Memory B cell (primary cell): ENCODE measurements around the gene SLC45A3.
"Not testable (repeated sequence)": the region's sequence is repeated elsewhere in the genome, so short reads cannot be mapped to it uniquely, and the experiment has no call there.

Experiments used
- ATAC-seq: fragments of 150-1000 bp; cut with Tn5 transposase; 2 replicates; pipeline ENCODE4 v1.10.0; 2021; ENCODE audit warnings: low read depth, mild to moderate bottlenecking, moderate library complexity
- DNase-seq, 2 donors: peaks; one replicate each; pipeline ENCODE4 v3.0.0; 2022; ENCODE audit warnings: low spot score in 2 of 2
- H3K27ac Mint-ChIP-seq: one replicate; pipeline ENCODE4 v1.8.0; 2022; ENCODE audit warnings: mild to moderate bottlenecking, moderate library complexity, mixed read lengths
- H3K27me3 Mint-ChIP-seq: one replicate; pipeline ENCODE4 v1.8.0; 2022; ENCODE audit warnings: mixed read lengths
- H3K36me3 Mint-ChIP-seq: one replicate; pipeline ENCODE4 v1.8.0; 2022; ENCODE audit warnings: mild to moderate bottlenecking, mixed read lengths
- H3K4me1 Mint-ChIP-seq: one replicate; pipeline ENCODE4 v1.8.0; 2022; ENCODE audit warnings: mixed read lengths
- H3K4me3 Mint-ChIP-seq: one replicate; pipeline ENCODE4 v1.8.0; 2022; ENCODE audit warnings: mild to moderate bottlenecking, moderate library complexity, mixed read lengths
- H3K9me3 Mint-ChIP-seq: one replicate; pipeline ENCODE4 v1.8.0; 2022; ENCODE audit warnings: mixed read lengths

Gene SLC45A3

GRCh38 chr1:205652984-205653383 is 27.3 kb downstream of the SLC45A3 start:
- Mint-ChIP-seq H3K27ac (no peak overlapping the region), H3K4me1 (peaks cover 3% of the 10 kb centered on the region), H3K4me3 (no peak overlapping the region), H3K36me3 (no peaks in the 10 kb centered on the region), H3K27me3 (no peaks in the 10 kb centered on the region), H3K9me3 (no peaks in the 10 kb centered on the region)
- ATAC-seq (no peak), DNase-seq (no peak)

- no peak for ATAC-seq
- DNase-seq: no peak
- Mint-ChIP-seq H3K4me1 (no peaks in the 10 kb centered on the region), H3K27me3 (no peaks in the 10 kb centered on the region), H3K4me3 (no peak overlapping the region), H3K27ac (no peak overlapping the region), H3K9me3 (no peaks in the 10 kb centered on the region), H3K36me3 (peaks cover 1% of the 10 kb centered on the region)
Measured at GRCh38 chr1:205650241-205650640, 30.1 kb downstream of the SLC45A3 start.

- no peak overlapping the region for H3K4me3 Mint-ChIP-seq
- H3K9me3 Mint-ChIP-seq: no peaks in the 10 kb centered on the region
- ATAC-seq: no peak
- H3K27ac Mint-ChIP-seq: no peak overlapping the region
- no peaks in the 10 kb centered on the region for H3K4me1 Mint-ChIP-seq
- no peak for DNase-seq
- H3K36me3 Mint-ChIP-seq: peaks cover 4% of the 10 kb centered on the region
- H3K27me3 Mint-ChIP-seq: no peaks in the 10 kb centered on the region
Measured at GRCh38 chr1:205645519-205645918, 34.8 kb downstream of the SLC45A3 start.

DNA sequence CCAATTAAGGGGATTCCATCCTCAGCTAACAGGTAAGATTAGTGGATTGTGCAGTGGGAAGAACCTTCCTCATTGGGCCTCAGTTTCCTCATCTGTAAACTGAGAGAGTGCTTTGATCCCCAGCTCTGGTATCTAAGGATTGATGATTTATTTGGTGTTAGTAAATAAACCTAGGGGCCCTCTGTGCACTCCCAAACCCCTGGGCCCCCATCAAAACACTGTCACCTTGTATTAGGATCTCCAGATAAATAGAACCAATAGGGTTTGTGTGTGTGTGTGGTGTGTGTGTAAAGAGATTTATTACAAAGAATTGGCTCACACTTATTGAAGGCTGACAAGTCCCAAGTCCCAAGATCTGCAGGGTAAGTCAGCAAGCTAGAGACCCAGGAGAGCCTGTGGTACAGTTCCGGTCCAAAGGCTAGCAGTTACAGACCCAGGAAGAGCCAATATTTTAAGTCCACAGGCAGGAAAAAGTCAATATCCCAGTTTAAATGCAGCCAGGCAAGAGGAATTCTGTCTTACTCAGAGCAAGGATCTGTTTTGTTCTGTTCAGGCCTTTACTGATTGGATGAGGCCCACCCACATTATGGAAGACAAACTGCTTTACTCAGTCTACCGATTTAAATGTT is 37.5 kb downstream of the SLC45A3 start:
- Mint-ChIP-seq H3K36me3 (peaks cover 4% of the 10 kb centered on the region), H3K4me1 (no peaks in the 10 kb centered on the region), H3K27me3 (no peaks in the 10 kb centered on the region), H3K27ac (no peak overlapping the region), H3K4me3 (no peak overlapping the region), H3K9me3 (no peaks in the 10 kb centered on the region)
- no peak for ATAC-seq
- DNase-seq: no peak

DNA sequence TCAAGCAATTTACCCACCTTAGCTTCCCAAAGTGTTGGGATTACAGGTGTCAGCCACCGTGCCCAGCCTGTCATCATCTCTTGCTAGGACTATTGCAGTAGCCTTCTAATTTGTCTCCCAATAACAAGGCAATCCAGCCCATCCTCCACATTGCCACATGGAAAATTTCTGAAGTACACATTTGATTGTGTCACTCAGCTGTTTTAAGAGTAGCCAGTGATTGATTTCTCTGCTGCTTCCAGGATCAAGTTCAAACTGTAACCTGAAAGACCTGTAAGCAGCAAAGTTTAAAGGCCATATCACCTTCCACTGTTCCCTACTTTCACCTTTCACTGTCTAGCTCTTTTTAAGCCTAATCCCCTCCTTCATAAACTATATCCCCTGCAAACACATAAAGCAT is 40.7 kb downstream of the SLC45A3 start:
- Mint-ChIP-seq H3K27ac (no peak overlapping the region), H3K4me1 (no peaks in the 10 kb centered on the region), H3K9me3 (no peaks in the 10 kb centered on the region), H3K27me3 (no peaks in the 10 kb centered on the region), H3K36me3 (no peaks in the 10 kb centered on the region), H3K4me3 (no peak overlapping the region)
- DNase-seq (no peak), ATAC-seq (no peak)

DNA sequence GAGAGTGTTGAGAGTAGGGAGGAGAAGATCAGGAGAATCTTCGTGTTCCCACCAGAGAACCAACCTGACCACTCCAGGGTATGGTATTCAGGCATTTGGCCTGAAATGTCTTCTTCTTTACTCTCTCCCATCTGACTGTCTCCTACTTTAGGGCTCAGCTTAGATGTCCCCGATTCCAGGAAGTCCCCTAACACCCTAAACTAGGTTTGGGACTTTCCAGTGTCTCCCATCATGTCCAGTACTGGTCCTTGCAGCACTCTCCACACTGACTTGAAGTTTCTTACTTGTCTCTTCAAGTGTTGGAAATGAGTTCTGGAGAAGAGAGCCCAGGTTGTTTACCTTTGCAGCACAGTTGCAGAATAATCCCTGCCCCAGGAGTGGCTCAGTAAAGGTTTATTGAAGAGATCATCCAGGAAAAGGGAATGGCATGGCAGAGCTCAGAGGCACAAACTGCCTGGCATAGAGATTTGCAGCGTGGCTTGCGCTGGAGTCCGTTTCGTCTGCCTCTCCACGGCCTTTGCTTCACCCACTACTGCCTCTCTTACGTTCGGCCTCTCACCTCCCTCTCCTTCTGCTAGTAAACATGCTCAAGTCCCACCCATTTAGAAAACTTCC is 42.3 kb downstream of the SLC45A3 start:
- no peak for ATAC-seq
- H3K27me3 Mint-ChIP-seq: no peaks in the 10 kb centered on the region

DNA sequence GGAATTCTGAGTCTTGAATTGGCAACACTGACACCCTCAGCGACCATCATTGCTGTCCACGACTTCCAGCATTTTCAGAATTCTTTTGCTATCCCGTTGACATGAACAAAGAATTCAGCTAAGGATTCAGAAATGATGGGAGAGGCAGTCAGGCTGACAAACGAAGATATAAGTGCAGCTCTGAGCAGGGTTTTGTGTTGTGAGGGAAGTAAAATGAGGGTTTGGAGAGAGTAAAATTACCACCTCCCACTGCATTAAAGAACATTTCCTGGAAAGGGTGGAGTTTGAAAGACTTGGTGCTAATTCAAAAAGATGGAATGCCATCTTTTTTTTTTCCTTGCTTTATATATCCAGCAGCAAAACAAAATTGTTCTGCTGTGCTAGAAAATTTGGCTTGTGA is 43.6 kb downstream of the SLC45A3 start:
- H3K9me3 Mint-ChIP-seq: no peaks in the 10 kb centered on the region
- no peak for ATAC-seq
- H3K36me3 Mint-ChIP-seq: no peaks in the 10 kb centered on the region
- H3K27me3 Mint-ChIP-seq: no peaks in the 10 kb centered on the region
- H3K4me1 Mint-ChIP-seq: no peaks in the 10 kb centered on the region
- H3K4me3 Mint-ChIP-seq: no peak overlapping the region
- no peak overlapping the region for H3K27ac Mint-ChIP-seq
- no peak for DNase-seq

More for the DNA sequence above, 42.3 kb downstream of the SLC45A3 start:
- Mint-ChIP-seq H3K4me1 (no peaks in the 10 kb centered on the region), H3K36me3 (no peaks in the 10 kb centered on the region), H3K4me3 (no peak overlapping the region), H3K9me3 (no peaks in the 10 kb centered on the region), H3K27ac (peak overlapping the region; percentile 12)
- DNase-seq: no peak

DNA sequence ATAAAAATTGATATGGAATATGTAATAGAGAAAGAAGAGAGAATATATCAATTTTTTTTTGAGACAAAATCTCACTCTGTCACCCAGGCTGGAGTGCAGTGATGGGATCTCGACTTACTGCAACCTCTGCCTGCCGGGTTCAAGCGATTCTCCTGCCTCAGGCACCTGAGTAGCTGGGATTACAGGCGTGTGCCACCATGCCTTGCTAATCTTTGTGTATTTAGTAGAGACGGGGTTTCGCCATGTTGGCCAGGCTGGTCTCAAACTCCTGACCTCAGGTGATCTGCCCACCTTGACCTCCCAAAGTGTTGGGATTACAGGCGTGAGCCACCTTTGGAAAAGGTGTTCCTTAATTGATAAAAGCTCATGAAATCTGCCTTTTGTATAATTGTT is 44.2 kb downstream of the SLC45A3 start:
- not testable (repeated sequence) for H3K9me3 Mint-ChIP-seq, H3K27me3 Mint-ChIP-seq, H3K4me3 Mint-ChIP-seq, DNase-seq, H3K36me3 Mint-ChIP-seq, H3K27ac Mint-ChIP-seq, H3K4me1 Mint-ChIP-seq, ATAC-seq

- Mint-ChIP-seq H3K9me3 (no peaks in the 10 kb centered on the region), H3K4me1 (peaks cover 7% of the 10 kb centered on the region), H3K36me3 (no peaks in the 10 kb centered on the region), H3K4me3 (no peak overlapping the region), H3K27ac (no peak overlapping the region), H3K27me3 (no peaks in the 10 kb centered on the region)
- ATAC-seq: no peak
- no peak for DNase-seq
Measured at GRCh38 chr1:205633421-205633976, 46.8 kb downstream of the SLC45A3 start.

DNA sequence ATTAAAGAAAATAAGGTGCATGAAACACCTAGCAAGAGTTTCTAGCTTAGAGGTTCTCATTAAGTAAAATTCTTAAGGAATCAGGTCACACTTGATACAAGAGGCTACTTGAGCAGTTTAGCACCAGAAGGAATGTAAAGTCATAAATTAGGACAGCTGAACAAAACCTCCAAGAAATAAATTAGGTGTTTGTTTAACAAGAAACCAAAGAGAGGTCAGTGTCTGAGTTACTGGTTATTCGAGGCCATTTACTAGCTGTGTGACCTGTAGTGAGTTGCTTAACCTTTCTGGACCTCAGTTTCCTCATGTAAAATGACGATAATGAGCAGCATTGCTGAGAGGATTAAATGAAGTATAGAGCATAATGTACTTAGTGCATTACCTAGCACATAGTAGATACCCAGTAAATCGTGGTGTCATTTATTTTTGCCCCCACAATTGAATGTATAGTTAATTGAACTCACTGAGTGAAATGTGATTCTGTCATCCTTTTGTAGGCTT is 47.6 kb downstream of the SLC45A3 start:
- H3K27ac Mint-ChIP-seq: peak overlapping the region; percentile 91
- no peaks in the 10 kb centered on the region for H3K27me3 Mint-ChIP-seq
- DNase-seq: no peak
- H3K9me3 Mint-ChIP-seq: no peaks in the 10 kb centered on the region
- peak overlapping the region; percentile 90 for H3K4me3 Mint-ChIP-seq
- H3K4me1 Mint-ChIP-seq: peaks cover 7% of the 10 kb centered on the region
- no peaks in the 10 kb centered on the region for H3K36me3 Mint-ChIP-seq
- ATAC-seq: no peak

DNA sequence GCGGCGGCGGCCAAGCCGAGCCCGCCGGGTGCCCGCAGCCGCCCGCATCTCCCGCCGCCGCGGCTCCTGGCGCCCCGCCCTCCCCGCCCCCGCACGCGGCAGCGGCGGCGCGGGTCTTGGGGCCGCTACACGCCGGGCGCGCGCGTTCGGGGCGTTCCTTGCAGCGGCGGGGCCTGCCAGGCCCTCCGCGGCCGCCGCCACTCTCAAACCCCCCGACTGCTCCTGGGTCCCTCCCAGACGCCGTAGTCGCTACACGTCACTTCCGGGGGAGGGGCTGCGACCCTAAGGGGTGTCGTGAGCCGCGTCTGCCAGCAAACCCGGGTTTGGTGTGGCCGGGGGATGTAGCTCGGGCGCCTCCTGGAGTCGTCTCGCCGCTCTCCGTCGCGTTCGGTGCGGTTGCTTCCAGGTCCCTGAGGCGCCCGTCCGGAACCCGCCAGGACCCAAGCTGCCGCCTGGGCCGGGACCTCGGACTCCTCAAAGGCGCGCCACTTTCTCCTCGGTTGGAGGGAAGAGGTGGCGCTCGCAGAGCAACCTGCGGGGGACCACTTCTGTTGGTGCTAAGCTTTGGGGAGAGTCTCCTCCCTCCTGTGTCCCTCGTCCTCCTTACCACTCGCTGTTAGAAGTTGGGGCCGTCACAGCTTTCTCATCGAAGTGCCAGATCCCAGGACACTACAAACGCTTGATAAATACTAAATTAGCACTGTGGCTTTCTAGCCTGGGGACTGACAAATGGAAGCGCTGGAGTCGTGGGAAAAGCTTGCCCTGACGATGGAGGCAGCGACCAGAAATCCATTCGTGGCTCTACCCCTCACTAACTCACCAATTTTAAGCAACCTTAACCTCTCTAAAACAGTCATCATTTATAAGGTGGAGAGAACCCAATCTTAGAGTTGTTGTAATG is 48.3 kb downstream of the SLC45A3 start, which contains the start of gene ELK4:
Gene ELK4 (minus strand): TSS at position 244 of the 901 bp plus-strand sequence. CDS start 8,129 bp downstream, outside the sequence.
- H3K36me3 Mint-ChIP-seq: peaks cover under 1% of the 10 kb centered on the region
- DNase-seq (peak; percentile 99), ATAC-seq (peak; percentile 83)
- H3K4me3 Mint-ChIP-seq: peak within 1 kb of the TSS; percentile 94
- H3K27me3 Mint-ChIP-seq: no peaks in the 10 kb centered on the region
- peak within 1 kb of the TSS; percentile 91 for H3K27ac Mint-ChIP-seq
- H3K4me1 Mint-ChIP-seq: peaks cover 8% of the 10 kb centered on the region
- no peaks in the 10 kb centered on the region for H3K9me3 Mint-ChIP-seq

GRCh38 chr1:205631010-205631767 is 49.1 kb downstream of the SLC45A3 start:
- ATAC-seq (peak; percentile 63), DNase-seq (peak; percentile 51 to 70)
- Mint-ChIP-seq H3K36me3 (peaks cover 5% of the 10 kb centered on the region), H3K4me3 (peak overlapping the region; percentile 94), H3K27ac (peak overlapping the region; percentile 91), H3K27me3 (no peaks in the 10 kb centered on the region), H3K9me3 (no peaks in the 10 kb centered on the region), H3K4me1 (peaks cover 16% of the 10 kb centered on the region)

- Mint-ChIP-seq H3K4me3 (peak overlapping the region; percentile 94), H3K4me1 (peaks cover 20% of the 10 kb centered on the region), H3K27ac (peak overlapping the region; percentile 91), H3K36me3 (peaks cover 7% of the 10 kb centered on the region), H3K27me3 (no peaks in the 10 kb centered on the region), H3K9me3 (no peaks in the 10 kb centered on the region)
- DNase-seq (no peak), ATAC-seq (no peak)
Measured at GRCh38 chr1:205630651-205631009, 49.7 kb downstream of the SLC45A3 start.
